Measurements from ENCODE around the gene MRPS9.

The MRPS9 gene

GRCh38 chr2:105126336-105126735 is 88.5 kb downstream of the MRPS9 start:
- DNase-seq = no peak

GRCh38 chr2:105127289-105127915 is 89.5 kb downstream of the MRPS9 start:
- DNase-seq = no peak

GRCh38 chr2:105129722-105130232 is 91.9 kb downstream of the MRPS9 start:
- no peak for DNase-seq

- no peak for DNase-seq
Observed at GRCh38 chr2:105130546-105130945, 92.7 kb downstream of the MRPS9 start.

GRCh38 chr2:105134081-105134480 is 96.2 kb downstream of the MRPS9 start:
- DNase-seq = no peak

DNA sequence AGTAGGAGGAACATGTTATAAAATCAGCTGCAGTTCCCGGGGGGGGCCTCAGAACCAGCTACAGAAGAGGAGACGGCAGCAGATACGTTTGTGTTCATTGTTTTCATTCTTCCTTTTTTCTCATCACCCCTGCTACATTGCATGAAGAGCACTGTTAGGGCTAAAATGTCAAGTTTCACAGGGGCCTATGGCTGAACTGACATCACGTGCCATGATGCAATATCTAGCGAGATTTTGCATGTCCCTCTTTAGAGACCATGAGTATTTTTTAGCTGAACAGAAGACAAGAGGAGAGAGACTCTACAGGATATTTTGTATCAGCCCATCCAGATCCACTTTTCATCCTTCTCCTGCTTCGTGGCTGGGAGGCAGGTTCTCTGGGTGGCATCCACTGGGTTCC is 97.6 kb downstream of the MRPS9 start:
- DNase-seq = no peak

DNA sequence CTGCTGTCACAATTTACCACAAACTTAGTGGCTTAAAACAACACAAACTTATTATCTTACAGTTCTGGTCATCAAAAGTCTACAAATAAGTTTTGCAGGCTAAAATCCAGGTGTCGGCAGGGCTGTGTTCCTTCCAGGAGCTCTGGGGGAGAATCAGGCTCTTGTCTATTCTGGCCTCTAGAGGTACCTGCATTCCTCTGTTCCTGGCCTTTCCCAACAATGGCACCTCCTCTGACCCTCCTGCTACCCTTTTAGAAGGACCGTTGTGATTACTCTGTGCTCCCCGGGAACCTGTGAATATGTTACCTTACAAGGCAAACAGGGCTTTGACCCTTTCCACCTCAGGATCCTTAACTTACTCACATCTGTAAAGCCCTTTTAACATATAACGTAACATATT is 98.5 kb downstream of the MRPS9 start:
- DNase-seq = no peak

DNA sequence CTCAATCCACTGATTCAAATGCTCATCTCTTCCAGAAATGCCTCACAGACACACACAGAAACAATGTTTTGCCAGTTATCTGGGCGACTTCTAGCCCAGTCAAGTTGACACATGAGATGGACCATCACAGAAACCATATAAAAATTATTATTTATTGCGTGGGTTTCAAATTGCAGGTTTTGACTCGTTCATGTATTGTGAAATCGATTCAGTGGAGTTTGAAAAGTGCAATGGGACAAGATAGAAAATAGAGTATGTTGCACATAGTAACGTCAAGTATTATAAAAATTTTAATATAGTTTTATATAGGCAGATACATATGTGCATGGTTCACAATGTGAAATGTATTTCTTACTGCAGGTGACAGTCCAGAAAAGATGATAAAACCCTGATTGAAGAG is 100.8 kb downstream of the MRPS9 start:
- no peak for DNase-seq

DNA sequence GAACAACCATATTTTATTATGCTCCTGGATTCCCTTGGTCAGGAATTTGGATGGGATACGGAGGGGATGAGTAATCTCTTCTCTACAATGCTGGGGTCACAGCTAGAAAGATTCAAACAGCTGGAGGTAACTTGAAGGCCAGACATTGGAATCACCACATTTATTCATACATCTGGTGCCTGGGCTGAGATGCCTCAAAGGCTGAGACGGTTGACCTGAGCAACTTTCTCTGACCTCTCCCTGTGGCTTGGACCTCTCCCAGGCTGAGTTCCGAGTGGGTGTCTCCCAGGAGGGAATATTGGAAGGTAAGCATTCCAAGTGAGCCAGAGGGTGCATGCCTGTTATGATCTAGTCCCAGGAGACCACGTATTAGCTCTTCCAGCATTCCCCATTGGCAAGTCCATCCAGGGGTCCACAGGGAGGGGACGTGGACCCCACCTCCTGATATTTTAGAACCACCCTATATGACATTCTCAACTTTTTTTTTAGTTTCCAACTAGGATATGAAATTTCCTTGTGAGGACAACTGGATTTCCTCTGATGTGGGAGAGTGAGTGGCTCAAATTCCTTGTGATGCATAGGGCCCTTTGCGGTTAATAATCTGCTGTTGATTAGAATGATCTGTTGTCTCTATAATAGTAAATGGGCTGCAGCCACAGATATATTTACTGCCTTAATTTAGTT is 101.8 kb downstream of the MRPS9 start:
- DNase-seq = no peak

GRCh38 chr2:105140240-105140568 is 102.3 kb downstream of the MRPS9 start:
- DNase-seq = no peak

- no peak for DNase-seq
Observed at GRCh38 chr2:105141099-105141614, 103.3 kb downstream of the MRPS9 start.

DNA sequence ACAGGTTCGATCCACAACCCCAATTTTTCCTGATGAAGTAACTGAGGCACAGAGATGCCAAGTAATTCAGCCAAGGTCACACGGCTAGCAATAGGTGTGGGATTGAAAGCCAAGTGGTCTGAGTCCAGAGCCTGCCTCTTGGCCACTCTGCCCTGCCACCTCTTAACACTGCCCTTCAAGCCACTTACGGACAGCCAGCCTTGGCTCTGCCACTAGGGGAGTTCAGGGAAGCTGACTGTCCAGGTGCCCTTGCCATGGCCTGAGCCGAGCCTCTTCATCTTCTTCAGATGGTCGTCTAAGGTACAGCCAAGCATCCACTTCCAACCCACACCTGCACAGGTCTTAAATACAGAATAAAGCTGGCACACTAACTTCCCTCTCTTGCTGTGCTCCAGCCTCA is 104.4 kb downstream of the MRPS9 start:
- DNase-seq = no peak

DNA sequence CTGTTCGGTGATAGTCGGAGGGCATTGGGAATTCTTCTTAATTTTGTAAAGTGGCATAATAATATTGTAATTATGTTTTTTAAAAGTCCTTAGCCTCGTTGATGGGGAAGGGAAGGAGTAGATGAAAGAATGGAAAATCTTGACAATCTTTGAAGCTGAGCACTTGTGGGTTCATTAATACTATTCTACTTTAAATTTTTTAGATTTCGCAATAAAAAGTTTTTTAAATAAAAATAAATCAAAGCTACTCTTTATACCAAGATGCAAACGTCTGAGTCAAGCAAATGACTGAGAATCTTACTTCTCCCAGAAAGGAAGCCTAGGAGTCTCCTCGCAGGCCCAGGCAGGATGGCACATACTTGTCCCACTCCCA is 105.2 kb downstream of the MRPS9 start:
- no peak for DNase-seq

GRCh38 chr2:105143467-105144151 is 105.7 kb downstream of the MRPS9 start:
- DNase-seq = peak; percentile 18 to 23

- DNase-seq = no peak
Observed at GRCh38 chr2:105144152-105144940, 106.5 kb downstream of the MRPS9 start.

DNA sequence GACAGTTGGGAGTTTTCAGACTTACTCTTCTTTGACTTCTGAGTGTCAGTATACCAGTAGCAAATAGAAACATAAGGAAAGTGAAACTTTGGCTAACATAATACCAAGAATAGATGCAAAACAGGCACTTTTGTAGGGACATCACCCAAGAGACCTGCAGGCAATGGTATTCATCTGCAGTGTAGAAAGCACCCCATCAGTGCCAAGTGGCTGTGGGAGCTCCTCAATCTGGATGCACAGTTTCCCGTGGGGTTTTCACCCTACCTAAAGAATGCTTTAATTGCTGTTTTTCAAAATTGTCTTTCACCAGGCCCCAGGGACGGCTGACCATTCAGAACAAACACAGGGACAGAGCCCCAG is 107.1 kb downstream of the MRPS9 start:
- DNase-seq = no peak

DNA sequence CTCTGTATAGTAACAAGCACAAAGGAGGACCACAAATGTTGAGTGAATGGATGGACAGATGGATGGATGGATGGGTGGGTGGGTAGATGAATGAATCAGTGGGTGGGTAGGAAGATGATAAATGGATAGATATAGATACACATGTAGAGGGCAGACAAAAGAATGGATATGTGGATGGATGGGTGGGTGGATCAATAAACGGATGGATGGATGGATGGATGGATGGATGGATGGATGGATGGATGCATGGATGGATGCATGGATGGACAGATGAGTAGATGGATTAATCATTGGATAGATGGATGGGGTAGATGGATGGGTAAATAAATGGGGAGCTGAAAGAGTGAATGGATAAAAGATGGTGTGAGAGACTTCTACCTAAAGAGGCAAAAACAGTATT is 111.4 kb downstream of the MRPS9 start:
- no peak for DNase-seq

Data from NCI-H1930 (cell line).